DMS153 treated with DMSO at 0.1 percent for 48 hours (cell line): ENCODE results near the gene HTD2.

Experiments
- DNase-seq: peaks from one replicate; lab custom pipeline; 2025; ENCODE audit not compliant: unreplicated experiment; lab: John Stamatoyannopoulos, UW

HTD2 gene

DNA sequence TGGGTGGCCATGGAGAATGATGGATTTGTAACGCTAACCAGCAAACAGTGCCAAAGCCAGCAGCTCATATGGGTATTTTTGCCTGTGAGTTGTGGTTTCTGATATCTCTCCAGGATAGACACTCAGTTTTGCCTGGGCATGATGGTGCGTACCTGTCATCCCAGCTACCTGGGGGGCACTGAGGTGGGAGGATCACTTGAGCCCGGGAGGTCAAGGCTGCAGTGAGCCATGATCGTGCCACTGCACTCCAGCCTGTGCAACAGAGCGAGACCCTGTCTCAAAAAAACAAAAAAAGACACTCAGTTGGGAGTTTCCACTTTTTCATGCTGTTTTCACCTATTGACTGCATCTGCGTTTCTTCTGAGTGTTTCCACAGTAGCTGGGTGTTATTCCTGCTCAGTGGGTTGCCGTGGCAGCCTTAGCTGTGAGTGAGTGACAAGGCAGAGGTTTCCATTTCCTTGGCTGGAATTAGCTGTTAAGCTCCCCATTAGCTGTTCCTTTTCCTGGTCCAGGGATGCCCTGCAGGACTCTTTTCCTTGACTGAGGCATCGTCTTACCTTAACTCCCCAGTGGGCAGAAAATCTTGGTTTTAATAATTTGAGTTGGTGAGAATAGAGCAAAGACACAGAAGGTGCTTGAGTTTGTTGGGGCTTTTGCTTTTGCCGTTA, 14.5 kb upstream of the HTD2 start:
- DNase-seq: no peak

DNA sequence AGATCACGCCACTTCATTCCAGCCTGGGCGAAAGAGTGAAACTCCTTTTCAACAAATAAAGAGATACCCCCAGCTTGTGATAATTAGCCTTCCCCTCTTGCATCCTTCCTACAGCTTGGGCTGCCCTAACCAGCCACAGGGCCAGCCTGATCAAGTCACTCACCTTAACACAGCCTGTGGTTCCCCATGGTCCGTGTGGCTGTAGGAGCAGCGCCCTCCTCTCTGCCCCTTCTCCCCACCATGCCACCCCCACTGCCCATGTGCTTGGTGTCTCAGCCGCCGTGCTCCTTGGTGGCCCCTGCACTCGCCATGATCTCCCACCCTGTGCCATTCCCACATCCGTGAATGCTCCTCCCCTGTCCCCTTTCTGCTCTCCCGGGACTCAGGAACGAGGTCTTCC, 13.5 kb upstream of the HTD2 start:
- DNase-seq: no peak

DNA sequence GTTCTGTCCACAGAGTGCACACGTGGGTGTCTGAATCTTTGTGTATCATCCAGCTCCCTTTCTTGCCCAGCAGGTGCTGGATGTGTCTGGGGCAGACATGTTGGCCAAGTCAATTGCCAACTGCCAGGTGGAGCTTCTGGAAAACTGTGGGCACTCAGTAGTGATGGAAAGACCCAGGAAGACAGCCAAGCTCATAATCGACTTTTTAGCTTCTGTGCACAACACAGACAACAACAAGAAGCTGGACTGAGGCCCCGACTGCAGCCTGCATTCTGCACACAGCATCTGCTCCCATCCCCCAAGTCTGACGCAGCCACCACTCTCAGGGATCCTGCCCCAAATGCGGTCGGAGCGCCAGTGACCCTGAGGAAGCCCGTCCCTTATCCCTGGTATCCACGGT, 12.8 kb upstream of the HTD2 start:
- DNase-seq: no peak

DNA sequence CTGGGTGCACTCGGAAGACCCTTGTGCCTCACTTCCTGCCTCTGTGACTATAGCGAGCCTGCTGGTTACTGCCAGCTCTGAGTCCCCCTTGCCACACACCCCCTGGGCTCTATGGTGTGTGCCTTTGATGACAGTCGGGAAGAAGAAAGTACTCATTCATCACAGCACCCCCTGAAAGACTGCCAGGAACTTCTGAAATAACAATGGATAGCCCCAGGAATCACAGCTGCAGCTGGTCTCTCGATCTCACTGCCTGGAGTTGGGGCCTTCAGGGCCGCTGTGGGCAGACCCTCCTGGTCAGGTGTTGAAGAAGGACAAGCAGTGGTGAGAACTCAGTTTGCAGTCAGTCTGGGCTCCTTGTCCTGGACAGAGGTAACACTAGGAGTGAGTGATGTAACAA, 10.1 kb upstream of the HTD2 start:
- DNase-seq: no peak

DNA sequence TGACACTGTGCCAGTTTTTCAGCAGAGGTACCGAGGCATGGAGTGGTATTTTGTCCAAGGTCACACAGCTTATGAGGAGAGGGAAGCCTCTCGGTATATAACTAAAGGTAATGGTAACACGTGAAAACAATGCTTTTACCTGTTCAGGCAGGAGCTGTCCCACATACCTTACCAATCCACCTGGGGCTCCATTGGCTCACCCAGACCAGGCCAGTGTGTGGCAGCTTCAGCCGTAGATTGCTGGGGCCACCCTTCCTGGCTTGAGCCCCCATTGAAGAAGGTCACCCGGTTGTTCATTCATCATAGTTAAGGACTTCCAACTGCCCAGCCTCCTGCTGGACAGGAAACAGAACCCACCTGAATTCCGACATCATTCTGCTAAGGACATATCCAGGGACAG, 9.5 kb upstream of the HTD2 start:
- DNase-seq: no peak

DNA sequence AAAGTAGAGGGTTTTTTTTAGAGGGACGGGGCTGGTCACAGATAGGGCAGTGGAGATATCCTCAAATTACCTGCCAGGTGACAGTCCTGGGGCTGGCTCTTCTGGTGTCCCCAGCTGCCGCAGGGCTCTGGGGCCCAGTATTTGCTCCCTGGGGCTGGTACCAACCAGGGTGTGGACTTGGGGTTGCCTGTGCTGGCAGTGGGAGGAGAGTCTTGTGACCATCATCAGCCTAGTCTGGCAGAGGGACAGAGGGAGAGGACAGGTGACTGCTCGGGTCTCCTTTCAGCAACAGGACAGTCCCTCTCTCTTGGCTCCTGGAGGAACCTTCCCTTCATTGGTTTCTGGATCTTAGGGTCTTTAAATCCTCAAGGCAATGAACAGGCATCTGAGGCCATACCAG, 8.1 kb upstream of the HTD2 start:
- DNase-seq: no peak

DNA sequence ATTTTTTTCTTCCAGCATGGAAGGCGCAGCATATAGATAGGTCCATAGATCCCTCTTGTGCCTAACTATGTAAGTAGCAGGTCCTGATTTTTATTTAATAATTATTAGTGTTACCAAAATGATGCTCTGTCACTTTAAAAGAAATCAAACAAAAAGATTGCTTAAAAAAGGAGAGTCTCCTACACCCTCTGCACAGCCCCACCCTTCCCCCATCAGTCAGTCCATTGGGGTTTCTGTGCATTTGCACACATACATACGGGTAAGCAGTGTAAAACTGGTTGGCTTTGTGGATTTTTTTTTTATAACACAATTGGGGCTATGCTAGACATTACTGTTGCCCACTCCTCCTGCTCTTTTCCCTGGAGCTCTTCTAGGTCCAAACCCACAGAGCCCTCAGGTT, 7.2 kb upstream of the HTD2 start:
- DNase-seq: no peak

DNA sequence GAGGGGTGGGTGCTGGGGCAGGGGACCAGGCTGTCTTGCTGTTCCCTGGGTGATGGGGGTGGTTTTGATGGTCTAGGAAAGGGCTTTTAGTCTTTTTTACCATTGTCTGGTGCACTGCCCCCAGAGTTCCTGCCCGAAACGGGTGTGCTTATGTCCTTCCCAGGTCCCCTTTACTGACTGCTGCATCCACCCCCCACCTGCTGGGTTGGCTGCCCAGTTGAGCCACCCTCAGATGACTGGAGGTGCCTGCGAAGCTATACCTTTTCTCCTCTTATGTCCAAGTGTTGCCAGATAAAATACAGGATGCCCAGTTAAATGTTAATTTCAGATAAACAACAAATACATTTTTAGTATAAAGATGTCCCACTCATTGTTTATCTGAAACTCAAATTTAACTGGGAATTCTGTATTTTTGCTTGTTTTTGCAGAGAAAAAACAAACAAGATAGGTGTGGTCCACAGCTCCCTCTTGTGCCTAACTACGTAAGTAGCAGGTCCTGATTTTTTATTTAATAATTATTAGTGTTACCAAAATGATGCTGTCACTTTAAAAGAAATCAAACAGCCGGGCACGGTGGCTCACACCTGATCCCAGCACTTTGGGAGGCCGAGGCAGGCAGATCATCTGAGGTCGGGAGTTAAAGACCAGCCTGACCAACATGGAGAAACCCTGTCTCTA, 6.3 kb upstream of the HTD2 start:
- DNase-seq: no peak

DNA sequence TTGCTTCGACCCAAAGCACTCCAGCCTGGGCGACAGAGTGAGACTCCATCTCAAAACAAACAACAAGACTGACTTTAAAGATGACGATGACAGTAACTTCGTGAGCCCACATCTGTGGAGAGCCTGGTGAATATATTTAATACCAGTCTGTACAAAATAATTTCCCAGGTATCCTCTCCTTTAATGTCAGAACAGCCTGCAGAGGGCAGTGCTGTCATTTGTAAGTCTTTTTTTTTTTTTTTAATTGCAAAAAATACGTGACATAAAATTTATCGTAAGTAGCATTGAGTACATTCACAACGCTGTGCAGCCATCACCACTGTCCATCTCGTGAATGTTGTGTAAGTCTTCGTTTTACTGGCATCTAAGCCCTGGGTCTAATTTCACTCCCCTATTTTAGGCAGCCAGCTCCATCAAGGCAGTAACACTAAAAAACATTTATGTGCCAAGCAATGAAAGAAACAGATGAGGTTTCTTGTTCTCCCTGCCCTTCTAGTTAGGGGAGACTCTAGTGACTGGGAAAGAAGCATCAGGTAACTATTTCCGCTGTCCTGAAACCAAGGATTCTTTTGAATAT, 1.4 kb downstream of the HTD2 start:
- no peak for DNase-seq

DNA sequence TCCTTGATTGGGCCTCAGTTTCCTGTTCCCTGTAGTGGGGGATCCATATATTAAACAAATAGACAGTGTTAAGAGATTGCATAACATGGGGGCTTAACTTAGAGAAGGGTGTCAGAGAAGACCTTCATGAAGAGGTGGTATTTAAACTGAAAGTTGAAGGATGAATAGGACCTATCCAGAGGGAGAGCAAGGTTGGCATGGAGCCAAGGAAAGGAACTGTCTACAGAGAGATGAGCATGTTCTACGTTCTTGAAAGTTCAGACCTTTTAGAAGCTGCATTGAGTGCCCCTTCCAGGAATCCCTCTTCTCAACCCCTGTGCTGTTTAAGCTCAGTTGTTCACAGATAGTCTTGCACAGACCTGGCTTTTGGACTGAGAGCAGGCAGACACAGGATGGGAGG, 2.4 kb downstream of the HTD2 start:
- no peak for DNase-seq

DNA sequence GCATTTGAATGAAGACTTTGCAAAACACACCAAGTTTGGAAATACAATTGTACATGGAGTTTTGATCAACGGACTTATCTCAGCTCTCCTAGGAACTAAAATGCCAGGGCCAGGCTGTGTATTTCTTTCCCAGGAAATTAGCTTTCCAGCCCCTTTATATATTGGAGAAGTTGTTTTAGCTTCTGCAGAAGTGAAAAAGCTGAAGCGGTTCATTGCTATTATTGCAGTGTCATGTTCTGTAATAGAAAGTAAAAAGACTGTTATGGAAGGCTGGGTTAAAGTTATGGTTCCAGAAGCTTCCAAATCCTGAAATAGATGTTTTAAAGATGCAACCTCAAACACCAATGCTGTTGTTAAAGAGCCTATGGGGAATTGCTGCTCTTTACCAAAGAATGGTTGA, 11.5 kb downstream of the HTD2 start:
- no peak for DNase-seq

DNA sequence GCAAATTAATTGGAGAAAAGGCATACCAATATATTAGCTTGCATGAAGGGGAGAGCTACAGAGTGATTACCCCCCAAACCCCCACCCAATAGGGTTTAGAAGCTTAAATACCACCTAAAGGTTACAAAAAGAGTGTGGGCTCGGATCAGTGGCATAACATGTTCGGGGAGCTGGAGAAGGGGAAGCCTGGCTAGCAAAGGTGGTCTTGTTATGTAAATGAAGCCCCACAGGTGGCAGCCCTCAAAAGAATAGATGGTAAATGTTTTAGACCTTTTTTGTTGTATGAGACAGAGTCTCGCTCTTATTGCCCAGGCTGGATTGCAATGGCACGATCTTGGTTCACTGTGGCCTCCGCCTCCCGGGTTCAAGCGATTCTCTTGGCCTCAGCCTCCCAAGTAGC, 15.5 kb downstream of the HTD2 start:
- no peak for DNase-seq

DNA sequence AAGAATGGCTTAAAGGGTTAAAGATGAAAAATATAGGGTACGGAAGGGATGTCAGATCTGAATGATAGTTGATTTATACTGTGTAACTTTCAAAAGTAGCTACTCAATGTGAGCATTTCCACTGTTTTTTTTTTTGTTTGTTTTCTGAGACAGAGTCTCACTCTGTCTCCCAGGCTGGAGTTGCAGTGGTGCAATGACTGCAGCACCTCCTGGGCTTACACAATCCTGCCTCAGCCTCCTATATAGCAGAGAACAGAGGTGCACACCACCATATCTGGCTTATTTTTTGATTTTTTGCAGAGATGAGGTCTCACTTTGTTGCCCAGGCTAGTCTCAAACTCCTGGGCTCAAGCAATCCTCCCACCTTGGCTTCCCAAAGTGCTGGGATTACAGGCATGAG, 16.5 kb downstream of the HTD2 start:
- DNase-seq: no peak

DNA sequence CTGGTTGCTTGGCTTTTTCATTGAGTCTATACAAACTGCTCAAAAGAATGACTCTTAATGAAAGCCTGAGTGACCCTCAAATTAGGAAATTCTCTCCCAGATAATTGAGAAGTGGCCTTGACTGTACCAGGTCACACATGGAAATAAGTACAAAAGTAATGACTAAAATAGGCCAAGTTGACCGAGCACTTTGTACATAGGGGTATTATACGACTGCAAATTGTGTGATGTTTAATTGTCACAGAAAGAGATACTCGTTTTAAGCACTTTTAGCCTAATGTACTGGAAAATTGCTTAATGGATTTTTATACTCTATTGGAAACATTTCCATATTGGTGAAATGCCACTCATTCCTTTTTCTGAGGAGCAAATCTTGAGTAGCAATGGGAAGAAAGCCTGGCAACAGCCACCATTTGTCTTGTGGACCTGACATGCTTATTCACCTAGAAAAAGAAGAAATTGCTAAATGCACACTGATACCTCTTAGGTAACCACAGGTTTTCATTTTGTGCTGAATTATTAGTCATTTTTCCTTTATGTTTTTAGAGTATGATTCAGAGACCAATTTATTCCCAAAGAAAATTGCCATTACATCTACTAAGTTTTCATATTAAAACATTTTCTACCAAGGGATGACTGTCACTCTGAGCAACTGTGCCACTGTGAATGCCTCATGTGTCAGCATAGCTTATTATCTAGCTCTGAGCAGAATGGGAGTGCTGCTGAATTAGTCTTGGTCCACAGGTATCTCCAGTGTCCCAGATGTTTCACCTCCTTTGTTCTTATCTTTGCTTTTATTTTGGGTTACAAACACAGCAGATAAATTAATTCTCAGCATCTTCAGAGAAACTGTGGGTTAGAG, 17.4 kb downstream of the HTD2 start:
- no peak for DNase-seq

DNA sequence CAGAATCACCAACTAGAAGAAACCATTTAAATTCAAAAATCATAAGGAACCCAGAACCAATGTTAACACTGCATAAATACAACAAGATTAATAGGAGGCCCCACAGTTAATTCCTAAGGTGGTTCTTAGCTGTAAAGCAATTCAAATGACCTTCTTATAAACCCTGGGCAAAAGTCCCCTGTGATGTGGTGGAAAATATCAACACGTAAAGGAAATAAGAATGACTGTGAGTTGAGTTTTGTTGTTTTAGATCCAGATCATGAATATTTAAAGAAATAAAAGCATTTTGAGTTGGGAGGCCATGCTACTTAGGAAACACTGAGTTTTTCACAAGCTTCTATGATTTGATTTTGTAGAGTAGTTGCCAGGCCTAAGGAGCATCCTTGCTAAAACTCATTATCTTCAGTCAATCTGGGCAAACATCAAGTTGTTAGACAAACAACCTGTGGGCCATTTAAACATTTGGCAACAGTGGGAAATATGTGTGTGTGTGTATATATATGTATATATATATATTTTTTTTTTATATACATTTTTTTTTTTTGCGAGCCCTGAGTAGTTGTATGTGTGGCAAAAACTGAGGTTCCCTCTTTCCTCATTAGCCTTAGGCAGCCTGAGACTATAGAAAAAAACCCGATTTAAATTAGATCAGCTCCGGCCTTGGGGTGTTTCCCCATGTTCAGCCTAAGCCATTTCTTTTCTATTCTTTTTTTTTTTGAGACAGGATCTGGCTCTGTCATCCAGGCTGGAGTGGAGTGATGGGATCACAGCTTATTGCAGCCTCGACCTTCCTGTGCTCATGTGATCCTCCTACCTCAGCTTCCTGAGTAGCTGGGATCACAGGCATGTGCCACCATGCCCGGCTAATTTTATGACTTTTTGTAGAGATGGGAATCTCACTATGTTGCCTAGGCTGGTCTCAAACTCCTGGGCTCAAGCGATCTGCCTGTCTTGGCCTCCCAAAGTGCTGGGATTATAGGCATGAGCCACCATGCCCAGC, 18.4 kb downstream of the HTD2 start:
- no peak for DNase-seq

DNA sequence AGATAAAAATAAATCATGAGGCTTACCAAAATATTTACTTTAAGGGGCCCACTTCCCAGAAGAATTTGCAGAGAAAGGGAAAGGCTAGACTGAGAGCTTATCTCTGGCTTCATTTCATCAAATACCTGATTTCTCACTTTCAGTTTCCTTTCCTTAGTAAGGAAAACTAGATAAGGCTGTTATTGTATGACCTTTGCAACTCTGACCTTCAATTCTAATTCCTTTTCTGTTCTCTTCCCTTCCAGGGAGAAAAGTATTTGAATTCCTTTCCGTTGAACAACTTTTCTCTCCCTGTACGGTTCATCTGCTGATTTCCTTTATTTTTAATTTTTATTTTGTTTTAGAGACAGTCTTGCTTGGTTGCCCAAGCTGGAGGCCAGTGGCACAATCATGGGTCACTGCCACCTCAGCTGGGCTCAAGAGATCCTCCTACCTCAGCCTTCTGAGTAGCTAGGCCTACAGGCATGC, 19.2 kb downstream of the HTD2 start:
- DNase-seq: no peak

DNA sequence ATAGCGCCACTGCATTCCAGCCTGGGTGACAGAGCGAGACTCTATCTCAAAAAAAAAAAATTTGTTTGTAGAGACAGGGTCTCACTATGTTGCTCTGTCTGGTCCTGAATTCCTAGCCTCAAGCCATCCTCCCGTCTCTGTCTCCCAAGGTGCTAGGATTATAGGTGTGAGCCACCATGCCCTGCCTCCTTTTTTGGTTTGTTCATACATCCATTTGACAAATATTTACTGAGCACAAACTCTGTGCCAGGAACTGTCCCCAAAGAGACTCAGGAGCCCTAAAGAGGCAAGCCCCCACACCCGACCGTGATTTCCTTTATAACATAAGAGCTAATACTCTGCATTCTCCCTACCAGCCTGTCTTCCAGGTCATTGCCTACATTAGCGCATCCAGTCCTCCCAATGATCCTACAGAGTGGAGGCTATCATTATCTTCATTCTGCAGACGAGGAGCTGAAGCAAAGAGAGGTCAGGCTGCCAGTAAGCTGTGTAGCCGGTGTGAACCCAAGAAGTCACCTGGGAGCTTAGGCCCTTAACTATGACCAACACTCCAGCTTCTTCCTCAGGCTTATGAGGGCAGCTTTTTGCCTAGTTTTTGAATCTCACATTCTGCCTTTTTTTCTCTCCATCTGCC, 20.1 kb downstream of the HTD2 start:
- no peak for DNase-seq

DNA sequence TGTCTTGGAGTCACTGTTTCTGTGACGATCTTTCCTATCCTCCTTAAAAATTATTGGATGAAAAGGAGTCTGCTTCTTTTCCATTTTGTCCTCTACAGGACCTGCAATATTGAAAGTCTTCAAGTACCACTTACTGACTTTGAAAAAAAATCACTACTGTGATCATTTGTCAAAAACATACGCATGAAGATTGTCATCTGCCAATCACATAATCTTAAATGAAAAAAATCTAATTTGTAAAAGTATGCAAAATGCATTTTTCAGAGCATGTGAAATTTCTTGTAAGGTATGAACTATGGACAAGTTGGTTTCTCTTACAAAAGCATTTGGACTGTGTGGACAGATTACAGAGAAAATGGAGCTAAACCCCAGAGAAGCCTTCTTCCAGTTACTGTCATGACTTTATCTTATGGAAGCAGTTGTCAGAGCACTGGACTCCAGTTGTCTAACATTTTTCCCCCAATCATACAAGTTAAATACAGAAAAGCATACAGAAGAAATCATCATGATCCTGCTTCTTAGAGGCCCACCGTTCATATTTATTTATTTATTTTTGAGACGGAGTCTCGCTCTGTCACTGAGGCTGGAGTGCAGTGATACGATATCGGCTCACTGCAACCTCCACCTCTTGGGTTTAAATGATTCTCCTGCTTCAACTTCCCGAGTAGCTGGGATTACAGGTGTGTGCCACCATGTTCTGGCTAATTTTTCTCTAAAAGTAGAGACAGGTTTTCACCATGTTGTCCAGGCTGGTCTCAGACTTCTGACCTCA, 23.0 kb downstream of the HTD2 start:
- DNase-seq: no peak

DNA sequence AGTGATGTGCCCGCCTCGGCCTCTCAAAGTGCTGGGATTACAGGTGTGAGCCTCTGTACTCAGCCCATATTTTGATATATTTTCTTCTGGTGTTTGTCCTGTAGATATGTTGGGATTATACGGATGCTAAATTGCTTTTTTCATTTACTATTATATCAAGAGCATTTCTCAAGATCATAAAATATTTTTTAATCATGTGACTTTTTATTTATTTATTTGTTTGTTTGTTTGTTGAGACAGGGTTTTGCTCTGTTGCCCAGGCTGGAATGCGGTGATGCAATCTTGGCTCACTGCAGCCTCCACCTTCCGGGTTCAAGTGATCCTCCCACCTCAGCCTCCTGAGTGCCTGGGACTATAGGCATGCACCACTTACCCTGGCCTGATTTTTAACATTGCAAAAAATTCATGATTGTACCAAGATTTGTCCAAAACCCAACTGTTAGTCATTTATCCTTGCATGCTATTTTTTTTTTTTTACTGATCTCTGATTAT, 23.6 kb downstream of the HTD2 start:
- no peak for DNase-seq
